Measurements from ENCODE around the gene RGS21.

DNA sequence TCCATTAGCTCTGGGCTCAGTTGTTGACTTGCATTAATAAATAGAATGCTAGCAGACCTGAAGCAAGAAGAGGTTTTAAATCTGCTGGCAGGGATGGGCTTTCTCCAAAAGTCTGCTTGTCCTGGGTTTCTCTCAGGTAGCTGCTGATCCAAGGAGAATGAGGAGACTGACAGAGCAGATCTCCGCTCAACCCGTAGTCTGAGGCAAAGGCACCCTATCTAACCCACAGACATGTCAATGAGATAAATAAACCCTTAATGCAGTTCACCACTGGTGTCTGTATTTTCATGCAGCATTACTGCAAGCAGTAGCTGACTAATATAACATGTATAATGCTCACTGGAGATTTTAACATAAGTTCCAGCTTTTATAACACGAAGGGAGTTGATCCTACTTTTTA, 44.1 kb upstream of the RGS21 start:
- TF ChIP-seq POLR2A (IDR thresholded peaks at IDR 0.05) (no peak), CTCF (IDR thresholded peaks at IDR 0.05) (no peak)

Data from adrenal gland (tissue), 5 donors.